Fibroblast of lung (primary cell): ENCODE data around the gene RIT1.
"Not testable (repeated sequence)": the region's sequence is repeated elsewhere in the genome, so short reads cannot be mapped to it uniquely, and the experiment has no call there.

Experiments
- EZH2 ChIP-seq: IDR thresholded peaks from 2 replicates; pipeline ENCODE4 v1.5.1; 2012; ENCODE audit warnings: low read length, control low read depth, mild to moderate bottlenecking; ENCODE audit errors: missing control alignments
- TF ChIP-seq, protein P1 (sequence below), 2 donors: IDR thresholded peaks in 1 of 2; conservative IDR thresholded peaks in 1 of 2; 1 replicate in 1 of 2; 2 replicates in 1 of 2; pipeline ENCODE4 v1.5.1; 2011 to 2012; ENCODE audit warnings: low read length in 2 of 2, control low read depth in 1 of 2, inconsistent platforms in 1 of 2, low read depth in 1 of 2, mild to moderate bottlenecking in 1 of 2

DNA sequence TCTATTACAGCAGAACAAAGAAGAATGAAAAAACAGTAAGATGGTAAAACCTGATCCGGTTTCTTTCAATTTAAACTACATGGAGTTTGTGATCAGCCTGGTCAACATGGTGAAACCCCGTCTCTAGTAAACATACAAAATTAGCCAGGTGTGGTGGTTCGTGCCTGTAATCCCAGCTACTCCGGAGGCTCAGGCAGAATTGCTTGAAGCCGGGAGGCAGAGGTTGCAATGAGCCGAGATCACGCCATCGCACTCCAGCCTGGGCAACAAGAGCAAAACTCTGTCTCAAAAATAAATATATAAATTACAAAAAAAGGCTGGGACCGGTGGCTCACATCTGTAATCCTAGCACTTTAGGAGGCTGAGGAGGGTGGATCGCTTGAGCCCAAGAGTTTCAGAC, 19.6 kb upstream of the RIT1 start:
- TF ChIP-seq, protein P1, sequence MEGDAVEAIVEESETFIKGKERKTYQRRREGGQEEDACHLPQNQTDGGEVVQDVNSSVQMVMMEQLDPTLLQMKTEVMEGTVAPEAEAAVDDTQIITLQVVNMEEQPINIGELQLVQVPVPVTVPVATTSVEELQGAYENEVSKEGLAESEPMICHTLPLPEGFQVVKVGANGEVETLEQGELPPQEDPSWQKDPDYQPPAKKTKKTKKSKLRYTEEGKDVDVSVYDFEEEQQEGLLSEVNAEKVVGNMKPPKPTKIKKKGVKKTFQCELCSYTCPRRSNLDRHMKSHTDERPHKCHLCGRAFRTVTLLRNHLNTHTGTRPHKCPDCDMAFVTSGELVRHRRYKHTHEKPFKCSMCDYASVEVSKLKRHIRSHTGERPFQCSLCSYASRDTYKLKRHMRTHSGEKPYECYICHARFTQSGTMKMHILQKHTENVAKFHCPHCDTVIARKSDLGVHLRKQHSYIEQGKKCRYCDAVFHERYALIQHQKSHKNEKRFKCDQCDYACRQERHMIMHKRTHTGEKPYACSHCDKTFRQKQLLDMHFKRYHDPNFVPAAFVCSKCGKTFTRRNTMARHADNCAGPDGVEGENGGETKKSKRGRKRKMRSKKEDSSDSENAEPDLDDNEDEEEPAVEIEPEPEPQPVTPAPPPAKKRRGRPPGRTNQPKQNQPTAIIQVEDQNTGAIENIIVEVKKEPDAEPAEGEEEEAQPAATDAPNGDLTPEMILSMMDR (conservative IDR thresholded peaks at IDR 0.05 in 1 of 2, IDR thresholded peaks at IDR 0.05 in 1 of 2; ENCODE audit: low read depth in 1 of 2, low read length in 2 of 2): not testable (repeated sequence)
- TF ChIP-seq EZH2: not testable (repeated sequence)
